Measurements from ENCODE around the gene SRPK3.

The SRPK3 gene

DNA sequence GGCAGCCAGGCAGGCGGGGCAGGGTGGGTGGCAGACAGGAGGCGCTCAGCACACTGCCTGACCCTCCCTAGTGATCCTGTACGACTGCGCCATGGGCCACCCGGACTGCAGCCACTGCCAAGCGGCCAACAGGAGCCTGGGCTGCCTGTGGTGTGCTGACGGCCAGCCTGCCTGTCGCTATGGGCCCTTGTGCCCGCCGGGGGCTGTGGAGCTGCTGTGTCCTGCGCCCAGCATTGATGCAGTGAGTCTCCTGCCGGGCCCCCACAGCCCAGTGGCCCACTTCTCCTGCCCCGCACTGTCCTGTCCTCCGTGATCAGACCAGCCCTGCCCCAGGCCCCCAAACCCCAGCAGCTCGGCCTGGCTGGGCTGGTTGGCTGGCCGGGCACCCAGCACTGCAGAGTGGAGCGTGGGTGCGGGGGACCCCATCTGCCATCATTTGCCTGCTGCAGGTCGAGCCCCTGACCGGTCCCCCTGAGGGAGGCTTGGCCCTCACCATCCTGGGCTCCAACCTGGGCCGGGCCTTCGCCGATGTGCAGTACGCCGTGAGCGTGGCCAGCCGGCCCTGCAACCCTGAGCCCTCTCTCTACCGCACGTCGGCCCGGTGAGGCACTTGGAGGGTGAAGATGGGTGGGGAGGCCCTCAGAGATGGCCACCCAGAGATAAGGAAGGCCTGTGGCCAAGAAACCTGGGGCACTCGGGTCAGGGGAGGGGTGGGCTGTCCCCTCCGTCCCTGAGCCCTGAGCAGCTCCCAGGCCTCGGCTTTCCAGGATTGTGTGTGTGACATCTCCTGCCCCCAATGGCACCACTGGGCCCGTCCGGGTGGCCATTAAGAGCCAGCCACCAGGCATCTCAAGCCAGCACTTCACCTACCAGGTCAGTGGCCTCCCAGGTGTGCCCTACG, 9.2 kb upstream of the SRPK3 start:
- DNase-seq, result no peak

- DNase-seq, result no peak
Observed at GRCh38 chrX:153772316-153773217, 8.3 kb upstream of the SRPK3 start.

- no peak for DNase-seq
Observed at GRCh38 chrX:153773218-153773611, 7.6 kb upstream of the SRPK3 start.

- no peak for DNase-seq
Observed at GRCh38 chrX:153773741-153774575, 6.9 kb upstream of the SRPK3 start.

GRCh38 chrX:153774576-153775292, 6.1 kb upstream of the SRPK3 start:
- DNase-seq, result no peak

DNA sequence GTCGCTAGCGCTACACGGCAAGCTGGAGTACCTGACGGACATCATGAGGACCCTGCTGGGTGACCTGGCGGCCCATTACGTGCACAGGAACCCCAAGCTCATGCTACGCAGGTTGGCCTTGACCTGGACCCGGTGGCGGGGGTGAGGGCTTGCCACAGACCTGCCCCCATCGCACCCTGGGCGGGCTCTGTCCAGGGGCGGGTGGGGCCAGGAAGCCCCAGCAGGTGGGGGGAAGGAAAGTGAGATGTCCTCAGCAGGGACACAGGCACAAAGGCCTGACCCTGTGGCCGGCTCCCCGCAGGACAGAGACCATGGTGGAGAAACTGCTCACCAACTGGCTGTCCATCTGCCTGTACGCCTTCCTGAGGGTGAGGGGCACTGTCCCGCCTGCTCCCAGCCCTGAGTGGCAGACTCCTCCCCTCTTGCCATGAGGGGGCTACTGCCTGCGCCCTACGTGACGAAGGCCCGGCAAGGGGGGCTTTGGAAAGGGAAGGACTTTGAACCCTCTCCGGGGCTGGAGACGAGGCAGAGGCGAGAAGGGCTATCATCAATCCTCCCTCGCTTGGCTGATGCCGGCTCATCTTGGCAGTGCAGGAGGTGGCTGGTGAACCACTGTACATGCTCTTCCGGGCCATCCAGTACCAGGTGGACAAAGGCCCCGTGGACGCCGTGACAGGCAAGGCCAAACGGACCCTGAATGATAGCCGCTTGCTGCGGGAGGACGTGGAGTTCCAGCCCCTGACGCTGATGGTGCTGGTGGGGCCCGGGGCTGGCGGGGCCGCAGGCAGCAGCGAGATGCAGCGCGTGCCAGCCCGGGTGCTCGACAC, 5.3 kb upstream of the SRPK3 start:
- DNase-seq, result no peak

DNA sequence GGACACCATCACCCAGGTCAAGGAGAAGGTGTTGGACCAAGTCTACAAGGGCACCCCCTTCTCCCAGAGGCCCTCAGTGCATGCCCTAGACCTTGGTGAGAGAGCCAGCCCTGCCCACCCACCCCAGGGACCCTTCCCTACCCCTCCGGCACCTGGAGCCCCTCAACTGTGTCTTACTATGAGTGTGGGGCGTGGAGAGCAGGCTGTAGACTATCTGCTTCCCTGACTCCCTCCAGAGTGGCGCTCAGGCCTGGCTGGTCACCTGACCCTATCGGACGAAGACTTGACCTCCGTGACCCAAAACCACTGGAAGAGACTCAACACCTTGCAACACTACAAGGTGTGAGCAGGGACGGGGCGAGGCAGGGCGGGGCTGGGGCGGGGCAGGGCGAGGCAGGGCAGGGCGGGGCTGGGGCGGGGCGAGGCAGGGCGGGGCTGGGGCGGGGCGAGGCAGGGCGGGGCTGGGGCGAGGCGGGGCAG, 4.7 kb upstream of the SRPK3 start:
- no peak for DNase-seq

- no peak for DNase-seq
Observed at GRCh38 chrX:153776611-153777045, 4.2 kb upstream of the SRPK3 start.

GRCh38 chrX:153777261-153778090, 3.4 kb upstream of the SRPK3 start:
- no peak for DNase-seq

GRCh38 chrX:153778181-153778580, 2.7 kb upstream of the SRPK3 start:
- no peak for DNase-seq

DNA sequence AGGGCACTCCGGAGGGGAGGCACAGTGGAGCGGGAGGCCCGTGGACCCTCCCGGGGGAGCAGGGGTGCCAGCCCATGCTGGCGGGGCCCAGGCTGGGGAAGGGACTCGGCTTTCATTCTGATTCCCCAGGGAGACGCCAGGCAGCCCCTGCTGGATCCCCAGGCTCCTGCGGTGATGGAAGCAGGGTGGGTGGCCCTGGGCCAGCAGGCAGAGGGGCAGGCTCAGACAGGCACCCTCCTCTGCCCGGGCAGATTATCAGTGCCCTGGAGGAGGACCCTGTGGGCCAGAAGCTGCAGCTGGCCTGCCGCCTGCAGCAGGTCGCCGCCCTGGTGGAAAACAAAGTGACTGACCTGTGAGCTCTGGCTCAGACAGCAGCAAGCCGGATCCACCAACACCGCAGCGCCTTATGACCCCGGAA, 2.1 kb upstream of the SRPK3 start:
- DNase-seq, result no peak

- no peak for DNase-seq
Observed at GRCh38 chrX:153779891-153780677, 757 bp upstream of the SRPK3 start.

DNA sequence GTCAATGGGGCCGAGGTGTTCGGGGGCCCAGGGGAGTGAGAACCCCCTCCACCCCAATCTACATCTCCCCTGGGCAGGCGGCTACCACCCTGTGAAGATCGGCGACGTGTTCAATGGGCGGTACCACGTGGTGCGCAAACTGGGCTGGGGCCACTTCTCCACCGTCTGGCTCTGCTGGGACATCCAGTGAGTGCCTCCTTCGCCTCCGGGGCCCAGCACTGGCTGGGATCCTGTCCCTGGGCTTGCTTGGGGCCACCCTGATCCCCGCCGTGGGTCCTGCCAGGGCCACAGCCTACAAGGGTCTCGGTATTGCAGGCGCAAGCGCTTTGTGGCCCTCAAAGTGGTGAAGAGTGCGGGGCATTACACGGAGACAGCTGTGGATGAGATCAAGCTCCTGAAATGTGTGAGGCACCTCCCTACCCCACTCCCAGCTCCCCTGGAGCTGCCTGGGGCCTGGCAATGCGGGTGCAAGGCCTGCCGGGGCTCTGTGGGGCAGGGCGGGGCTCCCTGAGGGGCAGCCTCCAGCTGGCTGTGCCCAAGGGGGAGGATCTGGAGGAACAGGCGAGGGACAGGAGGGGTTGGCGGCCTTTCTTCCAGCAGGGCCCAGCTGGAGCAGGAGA, 697 bp downstream of the SRPK3 start:
- no peak for DNase-seq

GRCh38 chrX:153782313-153782712, 1.5 kb downstream of the SRPK3 start:
- DNase-seq, result no peak

DNA sequence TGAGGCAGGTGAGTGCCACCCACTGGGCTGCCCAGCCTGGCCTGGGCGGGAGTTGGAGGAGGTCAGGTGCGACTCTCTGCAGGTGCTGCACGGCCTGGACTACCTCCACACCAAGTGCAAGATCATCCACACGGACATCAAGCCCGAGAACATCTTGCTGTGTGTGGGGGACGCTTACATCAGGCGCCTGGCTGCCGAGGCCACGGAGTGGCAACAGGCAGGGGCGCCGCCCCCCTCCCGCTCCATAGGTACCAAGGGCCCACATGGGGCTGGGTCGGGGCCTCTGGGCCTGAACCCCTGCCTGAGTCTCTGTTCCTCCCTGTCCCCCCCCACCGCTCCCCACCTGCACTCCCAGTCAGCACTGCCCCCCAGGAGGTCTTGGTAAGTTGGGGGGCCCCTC, 2.0 kb downstream of the SRPK3 start:
- no peak for DNase-seq

DNA sequence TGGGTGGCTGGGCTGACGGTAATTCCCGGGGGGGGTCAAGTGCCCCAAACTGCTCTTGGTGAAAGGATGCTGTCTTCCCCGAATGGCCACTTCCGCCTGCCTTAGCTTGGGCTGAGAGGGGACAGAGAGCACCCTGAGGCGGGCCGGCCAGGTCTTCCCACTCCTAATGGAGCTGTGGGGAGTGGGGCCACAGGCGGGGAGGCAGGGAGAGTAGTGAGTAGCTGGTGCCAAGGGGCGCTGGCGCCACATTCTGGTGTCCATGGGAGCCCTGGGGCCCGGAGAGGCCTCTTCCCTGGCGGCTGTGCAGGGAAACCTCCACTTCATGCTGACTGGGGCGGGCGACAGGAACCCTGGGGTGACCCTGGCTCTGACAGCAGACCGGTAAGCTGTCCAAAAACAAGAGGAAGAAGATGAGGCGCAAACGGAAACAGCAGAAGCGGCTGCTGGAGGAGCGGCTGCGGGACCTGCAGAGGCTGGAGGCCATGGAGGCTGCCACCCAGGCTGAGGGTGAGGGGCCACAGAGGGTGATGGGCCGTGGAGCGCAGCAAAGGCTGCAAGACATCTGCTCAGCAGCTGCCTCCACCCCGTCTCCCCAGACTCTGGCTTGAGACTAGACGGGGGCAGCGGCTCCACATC, 2.7 kb downstream of the SRPK3 start:
- no peak for DNase-seq

DNA sequence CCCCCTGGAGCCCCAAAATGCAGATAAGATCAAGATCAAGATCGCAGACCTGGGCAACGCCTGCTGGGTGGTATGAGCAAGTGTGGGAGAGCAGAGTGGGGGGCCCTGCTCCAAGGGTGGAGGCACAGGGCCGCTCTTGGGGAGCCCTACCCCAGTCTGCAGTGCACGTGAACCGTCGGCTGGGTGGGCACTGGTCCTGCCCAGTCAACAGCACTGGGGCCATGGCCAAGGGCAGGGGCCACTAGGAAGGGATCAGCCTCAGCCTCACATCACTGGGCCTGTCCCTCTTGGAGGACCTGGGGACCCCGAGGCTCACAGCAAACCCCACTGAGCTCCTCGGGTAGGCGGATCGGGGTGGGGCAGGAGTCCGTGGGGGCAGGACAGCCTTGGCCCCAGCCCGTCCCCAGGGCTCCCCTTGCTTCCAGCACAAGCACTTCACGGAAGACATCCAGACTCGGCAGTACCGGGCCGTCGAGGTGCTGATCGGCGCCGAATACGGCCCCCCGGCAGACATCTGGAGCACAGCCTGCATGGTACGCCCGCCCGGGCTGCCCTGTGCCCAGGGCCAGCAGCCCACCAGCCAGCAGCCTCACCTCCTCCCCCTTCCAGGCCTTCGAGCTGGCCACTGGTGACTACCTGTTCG, 3.6 kb downstream of the SRPK3 start:
- no peak for DNase-seq

DNA sequence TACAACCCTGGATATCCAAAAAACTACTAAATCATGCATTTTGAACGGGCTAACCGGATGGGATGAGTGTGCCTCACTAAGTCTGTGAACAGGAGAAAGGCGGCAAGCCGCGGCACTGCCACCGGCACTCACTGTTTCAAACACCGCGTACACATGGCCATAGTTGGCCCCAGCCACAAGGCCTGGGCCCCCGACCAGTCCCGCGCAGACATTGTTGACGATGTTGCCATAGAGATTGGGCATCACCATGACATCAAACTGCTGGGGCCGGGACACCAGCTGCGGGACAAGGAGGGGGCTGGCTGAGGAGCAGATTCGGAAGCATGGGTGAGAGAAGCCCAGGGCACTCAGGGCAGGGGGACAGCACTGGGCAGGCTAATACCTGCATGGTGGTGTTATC, 5.8 kb downstream of the SRPK3 start:
- no peak for DNase-seq
